ENCODE data around the gene ODF2L.
"Not testable (repeated sequence)": the region's sequence is repeated elsewhere in the genome, so short reads cannot be mapped to it uniquely, and the experiment has no call there.

DNA sequence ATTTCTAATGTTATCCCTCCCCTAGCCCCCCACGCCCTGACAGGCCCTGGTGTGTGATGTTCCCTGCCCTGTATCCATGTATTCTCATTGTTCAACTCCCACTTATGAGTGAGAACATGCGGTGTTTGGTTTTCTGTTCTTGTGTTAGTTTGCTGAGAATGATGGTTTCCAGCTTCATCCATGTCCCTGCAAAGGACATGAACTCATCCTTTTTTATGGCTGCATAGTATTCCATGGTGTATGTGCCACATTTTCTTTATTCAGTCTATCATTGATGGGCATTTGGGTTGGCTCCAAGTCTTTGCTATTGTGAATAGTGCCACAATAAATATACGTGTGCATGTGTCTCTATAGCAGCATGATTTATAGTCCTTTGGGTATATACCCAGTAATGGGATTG lies 45.9 kb downstream of the ODF2L start:
- TF ChIP-seq CTCF (IDR thresholded peaks at IDR 0.05); SP1 (CRISPR knock-in tag; conservative IDR thresholded peaks at IDR 0.05); PRRX2 (CRISPR knock-in tag; IDR thresholded peaks at IDR 0.05); ELF4 (CRISPR knock-in tag; IDR thresholded peaks at IDR 0.05; ENCODE audit: low read depth): not testable (repeated sequence)
- TF ChIP-seq, protein P1, sequence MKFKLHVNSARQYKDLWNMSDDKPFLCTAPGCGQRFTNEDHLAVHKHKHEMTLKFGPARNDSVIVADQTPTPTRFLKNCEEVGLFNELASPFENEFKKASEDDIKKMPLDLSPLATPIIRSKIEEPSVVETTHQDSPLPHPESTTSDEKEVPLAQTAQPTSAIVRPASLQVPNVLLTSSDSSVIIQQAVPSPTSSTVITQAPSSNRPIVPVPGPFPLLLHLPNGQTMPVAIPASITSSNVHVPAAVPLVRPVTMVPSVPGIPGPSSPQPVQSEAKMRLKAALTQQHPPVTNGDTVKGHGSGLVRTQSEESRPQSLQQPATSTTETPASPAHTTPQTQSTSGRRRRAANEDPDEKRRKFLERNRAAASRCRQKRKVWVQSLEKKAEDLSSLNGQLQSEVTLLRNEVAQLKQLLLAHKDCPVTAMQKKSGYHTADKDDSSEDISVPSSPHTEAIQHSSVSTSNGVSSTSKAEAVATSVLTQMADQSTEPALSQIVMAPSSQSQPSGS (CRISPR knock-in tag; IDR thresholded peaks at IDR 0.05; ENCODE audit: borderline replicate concordance, low read depth) = not testable (repeated sequence)
- TF ChIP-seq, protein P2, sequence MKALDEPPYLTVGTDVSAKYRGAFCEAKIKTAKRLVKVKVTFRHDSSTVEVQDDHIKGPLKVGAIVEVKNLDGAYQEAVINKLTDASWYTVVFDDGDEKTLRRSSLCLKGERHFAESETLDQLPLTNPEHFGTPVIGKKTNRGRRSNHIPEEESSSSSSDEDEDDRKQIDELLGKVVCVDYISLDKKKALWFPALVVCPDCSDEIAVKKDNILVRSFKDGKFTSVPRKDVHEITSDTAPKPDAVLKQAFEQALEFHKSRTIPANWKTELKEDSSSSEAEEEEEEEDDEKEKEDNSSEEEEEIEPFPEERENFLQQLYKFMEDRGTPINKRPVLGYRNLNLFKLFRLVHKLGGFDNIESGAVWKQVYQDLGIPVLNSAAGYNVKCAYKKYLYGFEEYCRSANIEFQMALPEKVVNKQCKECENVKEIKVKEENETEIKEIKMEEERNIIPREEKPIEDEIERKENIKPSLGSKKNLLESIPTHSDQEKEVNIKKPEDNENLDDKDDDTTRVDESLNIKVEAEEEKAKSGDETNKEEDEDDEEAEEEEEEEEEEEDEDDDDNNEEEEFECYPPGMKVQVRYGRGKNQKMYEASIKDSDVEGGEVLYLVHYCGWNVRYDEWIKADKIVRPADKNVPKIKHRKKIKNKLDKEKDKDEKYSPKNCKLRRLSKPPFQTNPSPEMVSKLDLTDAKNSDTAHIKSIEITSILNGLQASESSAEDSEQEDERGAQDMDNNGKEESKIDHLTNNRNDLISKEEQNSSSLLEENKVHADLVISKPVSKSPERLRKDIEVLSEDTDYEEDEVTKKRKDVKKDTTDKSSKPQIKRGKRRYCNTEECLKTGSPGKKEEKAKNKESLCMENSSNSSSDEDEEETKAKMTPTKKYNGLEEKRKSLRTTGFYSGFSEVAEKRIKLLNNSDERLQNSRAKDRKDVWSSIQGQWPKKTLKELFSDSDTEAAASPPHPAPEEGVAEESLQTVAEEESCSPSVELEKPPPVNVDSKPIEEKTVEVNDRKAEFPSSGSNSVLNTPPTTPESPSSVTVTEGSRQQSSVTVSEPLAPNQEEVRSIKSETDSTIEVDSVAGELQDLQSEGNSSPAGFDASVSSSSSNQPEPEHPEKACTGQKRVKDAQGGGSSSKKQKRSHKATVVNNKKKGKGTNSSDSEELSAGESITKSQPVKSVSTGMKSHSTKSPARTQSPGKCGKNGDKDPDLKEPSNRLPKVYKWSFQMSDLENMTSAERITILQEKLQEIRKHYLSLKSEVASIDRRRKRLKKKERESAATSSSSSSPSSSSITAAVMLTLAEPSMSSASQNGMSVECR (CRISPR knock-in tag; IDR thresholded peaks at IDR 0.05; ENCODE audit: borderline replicate concordance) = not testable (repeated sequence)

Data from WTC11 (cell line).